Fibroblast of lung (primary cell): ENCODE results near the gene ONECUT1. TPM values are rescaled to one million over a fixed set of nuclear protein-coding genes. Genes with fewer than 3 reads are reported as not detected.
A peak's percentile ranks its signal among the peaks of the same experiment; 100 is the strongest.

Experiments used
- DNase-seq, 2 donors: peaks; one replicate each; pipeline versions ENCODE4 v3.0.0 to v3.0.0-alpha.2; 2010; ENCODE audit warnings: low read depth in 2 of 2
- H2AFZ ChIP-seq: 2 replicates; pipeline ENCODE4 v1.5.1; 2012; ENCODE audit warnings: low read length, control low read depth, inconsistent platforms
- H3K27ac ChIP-seq: 2 replicates; pipeline ENCODE4 v1.5.1; 2011; ENCODE audit warnings: low read length, control low read depth; ENCODE audit not compliant: insufficient read depth
- H3K27me3 ChIP-seq: 2 replicates; pipeline ENCODE4 v1.5.1; 2011; ENCODE audit warnings: mild to moderate bottlenecking, low read length; ENCODE audit not compliant: control insufficient read depth, insufficient read depth
- H3K36me3 ChIP-seq: 2 replicates; pipeline ENCODE4 v1.5.1; 2011; ENCODE audit warnings: low read length; ENCODE audit not compliant: control insufficient read depth, insufficient read depth
- H3K4me1 ChIP-seq: 2 replicates; pipeline ENCODE4 v1.5.1; 2011; ENCODE audit warnings: low read length; ENCODE audit not compliant: control insufficient read depth, insufficient read depth; ENCODE audit errors: extremely low read depth
- H3K4me2 ChIP-seq: 2 replicates; pipeline ENCODE4 v1.5.1; 2011; ENCODE audit warnings: low read length, control low read depth; ENCODE audit not compliant: insufficient read depth; ENCODE audit errors: extremely low read depth
- H3K4me3 ChIP-seq, 4 experiments: fragments of 200-600 bp in 1 of 4; sonication (generic) in 1 of 4; replicated peaks in 1 of 4; 2 replicates each; pipeline ENCODE4 v1.5.1; 2011 to 2016; ENCODE audit warnings: low read length in 4 of 4, low read depth in 3 of 4, mild to moderate bottlenecking in 3 of 4, control low read depth in 2 of 4, inconsistent platforms in 1 of 4, mixed read lengths in 1 of 4; ENCODE audit not compliant: insufficient read depth in 1 of 4; ENCODE audit errors: control extremely low read depth in 1 of 4
- H3K79me2 ChIP-seq: 2 replicates; pipeline ENCODE4 v1.5.1; 2012; ENCODE audit warnings: mild to moderate bottlenecking, low read length, inconsistent platforms; ENCODE audit not compliant: control insufficient read depth, insufficient read depth
- H3K9ac ChIP-seq: 2 replicates; pipeline ENCODE4 v1.5.1; 2011; ENCODE audit warnings: mild to moderate bottlenecking, low read length, control low read depth; ENCODE audit not compliant: insufficient read depth
- H3K9me3 ChIP-seq: 2 replicates; pipeline ENCODE4 v1.5.1; 2012; ENCODE audit warnings: low read depth, low read length; ENCODE audit not compliant: control insufficient read depth, insufficient read depth
- H4K20me1 ChIP-seq: 2 replicates; pipeline ENCODE4 v1.5.1; 2011; ENCODE audit warnings: low read length; ENCODE audit not compliant: control insufficient read depth, insufficient read depth; ENCODE audit errors: extremely low read depth
- EZH2 ChIP-seq: IDR thresholded peaks from 2 replicates; pipeline ENCODE4 v1.5.1; 2012; ENCODE audit warnings: low read length, control low read depth, mild to moderate bottlenecking; ENCODE audit errors: missing control alignments
- polyA plus RNA-seq, 2 donors: library from polyadenylated mRNA; depleted of rRNA in 1 of 2; stranded (reverse) in 1 of 2; unstranded in 1 of 2; fragments of >200 nt; gene quantifications; 2 replicates each; pipeline ENCODE4 v1.2.1, GENCODE V29; 2011 to 2012; ENCODE audit warnings: missing spikeins in 1 of 2
- total RNA-seq: library from RNA; depleted of rRNA; stranded (reverse); fragments of >200 nt; gene quantifications from 2 replicates; pipeline ENCODE4 v1.2.1, GENCODE V29; 2014
- TF ChIP-seq, protein P1 (sequence below), 2 donors: IDR thresholded peaks in 1 of 2; conservative IDR thresholded peaks in 1 of 2; 1 replicate in 1 of 2; 2 replicates in 1 of 2; pipeline ENCODE4 v1.5.1; 2011 to 2012; ENCODE audit warnings: low read length in 2 of 2, control low read depth in 1 of 2, inconsistent platforms in 1 of 2, low read depth in 1 of 2, mild to moderate bottlenecking in 1 of 2

Gene ONECUT1
- total and polyA plus RNA-seq, 2 donors (not counting 1 experiment from before 2014, with no cell fraction given), result not detected

DNA sequence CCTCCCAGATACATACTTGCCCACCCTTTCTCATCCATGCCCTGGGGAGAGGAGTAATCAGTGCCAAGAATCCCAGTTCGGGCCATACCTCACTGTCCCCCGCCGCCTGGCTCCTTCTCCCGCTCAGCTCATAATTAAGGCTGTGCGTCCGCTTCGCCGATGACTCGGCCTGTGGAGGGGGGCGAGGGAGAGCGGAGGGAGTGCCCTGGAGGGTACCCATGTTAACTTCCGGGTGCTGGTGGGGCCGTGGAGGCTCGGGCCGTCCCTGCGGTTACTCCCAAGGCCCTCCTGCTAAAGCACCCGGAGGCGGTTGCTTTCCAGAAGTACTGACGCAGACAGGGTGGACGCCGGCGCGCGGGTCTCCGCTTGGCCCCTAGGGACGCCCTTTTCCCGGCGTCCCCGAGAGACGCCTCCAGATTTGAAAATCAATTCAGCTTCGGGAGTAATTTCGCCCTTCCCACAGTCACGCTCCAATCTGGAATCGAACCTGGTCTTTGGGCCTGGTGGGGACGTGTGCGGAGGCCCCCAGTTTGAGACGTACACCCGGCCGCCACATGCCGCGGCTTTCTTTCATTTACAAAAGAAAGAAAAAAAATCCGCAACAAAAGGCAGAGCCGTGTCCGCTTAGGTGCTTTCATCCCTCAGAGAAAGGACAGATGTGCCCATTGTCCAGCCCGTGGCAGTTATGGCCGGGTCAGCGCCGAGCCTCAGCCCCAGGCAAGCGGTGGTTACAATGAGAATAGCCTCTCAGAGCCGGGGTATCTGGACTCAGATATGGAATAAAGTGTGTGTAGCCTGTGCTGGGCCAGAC is 1.0 kb upstream of the ONECUT1 start:
- H3K27me3 ChIP-seq, result peaks cover 75% of the 10 kb centered on the region
- no peak overlapping the region for H3K9ac ChIP-seq
- peak overlapping the region; percentile 25 for H3K4me2 ChIP-seq
- peak overlapping the region in 2 of 4 experiments; percentile 6 to 34 for H3K4me3 ChIP-seq
- no peaks in the 10 kb centered on the region for H4K20me1 ChIP-seq
- no peak overlapping the region for H2AFZ ChIP-seq
- H3K9me3 ChIP-seq, result no peaks in the 10 kb centered on the region
- H3K4me1 ChIP-seq, result no peaks in the 10 kb centered on the region
- no peak for TF ChIP-seq EZH2
- TF ChIP-seq, protein P1, sequence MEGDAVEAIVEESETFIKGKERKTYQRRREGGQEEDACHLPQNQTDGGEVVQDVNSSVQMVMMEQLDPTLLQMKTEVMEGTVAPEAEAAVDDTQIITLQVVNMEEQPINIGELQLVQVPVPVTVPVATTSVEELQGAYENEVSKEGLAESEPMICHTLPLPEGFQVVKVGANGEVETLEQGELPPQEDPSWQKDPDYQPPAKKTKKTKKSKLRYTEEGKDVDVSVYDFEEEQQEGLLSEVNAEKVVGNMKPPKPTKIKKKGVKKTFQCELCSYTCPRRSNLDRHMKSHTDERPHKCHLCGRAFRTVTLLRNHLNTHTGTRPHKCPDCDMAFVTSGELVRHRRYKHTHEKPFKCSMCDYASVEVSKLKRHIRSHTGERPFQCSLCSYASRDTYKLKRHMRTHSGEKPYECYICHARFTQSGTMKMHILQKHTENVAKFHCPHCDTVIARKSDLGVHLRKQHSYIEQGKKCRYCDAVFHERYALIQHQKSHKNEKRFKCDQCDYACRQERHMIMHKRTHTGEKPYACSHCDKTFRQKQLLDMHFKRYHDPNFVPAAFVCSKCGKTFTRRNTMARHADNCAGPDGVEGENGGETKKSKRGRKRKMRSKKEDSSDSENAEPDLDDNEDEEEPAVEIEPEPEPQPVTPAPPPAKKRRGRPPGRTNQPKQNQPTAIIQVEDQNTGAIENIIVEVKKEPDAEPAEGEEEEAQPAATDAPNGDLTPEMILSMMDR (conservative IDR thresholded peaks at IDR 0.05 in 1 of 2, IDR thresholded peaks at IDR 0.05 in 1 of 2; ENCODE audit: low read depth in 1 of 2, low read length in 2 of 2), result peak in 1 of 2 donors; percentile 1
- H3K27ac ChIP-seq, result no peak overlapping the region
- H3K36me3 ChIP-seq, result no peaks in the 10 kb centered on the region
- peak in 1 of 2 donors; percentile 17 for DNase-seq
- no peaks in the 10 kb centered on the region for H3K79me2 ChIP-seq

DNA sequence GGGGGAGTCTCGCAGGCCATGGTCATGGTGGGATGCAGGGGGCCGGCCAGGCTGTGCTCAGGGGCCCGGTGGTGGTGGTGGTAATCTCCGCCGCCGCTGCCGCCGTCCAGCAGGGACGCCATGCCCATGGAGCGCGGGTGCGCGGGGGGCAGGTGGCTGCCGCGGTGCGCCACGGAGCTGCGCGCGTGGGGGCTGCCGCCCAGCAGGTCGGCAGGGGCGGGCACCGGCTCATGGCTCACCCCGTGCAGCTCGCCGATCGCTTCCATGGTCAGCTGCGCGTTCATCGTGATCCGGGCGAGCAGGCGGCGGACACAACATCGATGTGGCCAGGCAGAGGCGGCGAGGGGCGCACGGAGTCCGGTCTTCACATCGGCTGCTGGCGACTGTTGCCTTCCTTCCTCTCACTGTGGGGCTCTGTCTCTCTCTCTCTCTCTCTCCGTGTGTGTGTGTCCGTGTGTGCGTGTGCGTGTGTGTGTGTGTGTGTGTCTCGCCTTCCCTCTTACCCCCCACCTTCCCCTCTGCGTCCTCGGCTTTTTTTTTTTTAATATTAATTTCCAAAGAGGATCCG is 451 bp downstream of the ONECUT1 start:
- peak in 1 of 2 donors; percentile 23 for DNase-seq
- H3K27me3 ChIP-seq, result peaks cover 73% of the 10 kb centered on the region
- H3K79me2 ChIP-seq, result no peaks in the 10 kb centered on the region

More for the DNA sequence above, 451 bp downstream of the ONECUT1 start:
- H4K20me1 ChIP-seq, result no peaks in the 10 kb centered on the region
- H3K4me2 ChIP-seq, result peak overlapping the region; percentile 92
- no peaks in the 10 kb centered on the region for H3K9me3 ChIP-seq
- TF ChIP-seq, protein P1 (conservative IDR thresholded peaks at IDR 0.05 in 1 of 2, IDR thresholded peaks at IDR 0.05 in 1 of 2; ENCODE audit: low read depth in 1 of 2, low read length in 2 of 2), result no peak
- no peak for TF ChIP-seq EZH2
- peak overlapping the region; percentile 74 for H2AFZ ChIP-seq
- peak overlapping the region; percentile 29 to 54 (median 36) for H3K4me3 ChIP-seq
- no peaks in the 10 kb centered on the region for H3K4me1 ChIP-seq
- no peak overlapping the region for H3K27ac ChIP-seq
- H3K9ac ChIP-seq, result no peak overlapping the region
- no peaks in the 10 kb centered on the region for H3K36me3 ChIP-seq
